Measurements from ENCODE around the gene TRIM33. TPM values are rescaled to one million over a fixed set of nuclear protein-coding genes. Genes with fewer than 3 reads are reported as not detected.
"Not testable (repeated sequence)": the region's sequence is repeated elsewhere in the genome, so short reads cannot be mapped to it uniquely, and the experiment has no call there.

Gene TRIM33
- total RNA-seq, 1 experiment from 2014 or later: 53.8 TPM

GRCh38 chr1:114369930-114370329 lies 141.1 kb downstream of the TRIM33 start:
- Mint-ChIP-seq H3K4me3 (no peak overlapping the region), H3K27ac (0 out of 7 replicates have a peak overlapping the region, but pooled peaks of 1 of the 3 experiments have one; percentile 40), H3K4me1 (peaks cover 13 to 20% of the 10 kb centered on the region in 2 experiments), H3K9me3 (peaks cover 12 to 23% of the 10 kb centered on the region in 2 experiments), H3K27me3 (ENCODE audit: low read depth) (peaks cover 2% of the 10 kb centered on the region; the same call in 1 of the 2 replicates), H3K36me3 (ENCODE audit: insufficient read depth in 1 of 3, low read depth in 3 of 3) (peaks cover 5 to 16% (median 11%) of the 10 kb centered on the region in 3 experiments; a peak in 6 of 7 replicates)
- Histone ChIP-seq H3K27me3 (ENCODE audit: insufficient read depth, low read length) (no peaks in the 10 kb centered on the region), H3K79me2 (ENCODE audit: insufficient read depth, low read length) (no peaks in the 10 kb centered on the region), H3K4me2 (ENCODE audit: insufficient read depth, insufficient read length, low read length) (no peak overlapping the region), H3K79me1 (ENCODE audit: insufficient read depth, low read depth, low read length, poor library complexity, severe bottlenecking) (no peaks in the 10 kb centered on the region), H3K14ac (ENCODE audit: insufficient read depth, low read length) (no peak overlapping the region), H2BK120ac (ENCODE audit: low read depth, low read length, poor library complexity, severe bottlenecking) (no peak overlapping the region), H2BK20ac (ENCODE audit: low read depth, low read length, poor library complexity, severe bottlenecking) (no peak overlapping the region), H3T11ph (ENCODE audit: low read length) (no peak overlapping the region), H2BK5ac (ENCODE audit: insufficient read length, low read length) (no peak overlapping the region), H3K9ac (ENCODE audit: extremely low read depth, insufficient read length, low read length) (no peak overlapping the region), H3K4ac (ENCODE audit: low read depth, low read length) (no peak overlapping the region), H3K27ac (ENCODE audit: insufficient read length, low read depth, low read length) (no peak overlapping the region), H3K4me1 (ENCODE audit: insufficient read depth, low read length) (no peaks in the 10 kb centered on the region), H4K20me1 (ENCODE audit: control insufficient read depth, insufficient read depth, insufficient read length) (no peaks in the 10 kb centered on the region), H3K23me2 (ENCODE audit: insufficient read length, low read depth, low read length, poor library complexity, severe bottlenecking) (no peaks in the 10 kb centered on the region), H3K18ac (ENCODE audit: insufficient read length, low read depth, low read length) (no peak overlapping the region), H4K91ac (ENCODE audit: insufficient read length, low read depth, low read length) (no peak overlapping the region), H3K9me3 (ENCODE audit: control insufficient read depth, low read depth, low read length) (no peaks in the 10 kb centered on the region), H4K8ac (replicated peaks; ENCODE audit: insufficient read length, low read depth, low read length) (no peak overlapping the region), H2AK5ac (ENCODE audit: insufficient read length, low read length) (no peak overlapping the region), H2AFZ (ENCODE audit: low read length) (no peak overlapping the region), H2BK12ac (ENCODE audit: insufficient read length, low read depth, low read length) (no peak overlapping the region), H4K5ac (ENCODE audit: insufficient read length, low read depth, low read length) (no peak overlapping the region), H2BK15ac (ENCODE audit: low read depth, low read length) (no peak overlapping the region), H3K56ac (ENCODE audit: insufficient read length, low read depth, low read length) (no peak overlapping the region), H3K23ac (ENCODE audit: insufficient read length, low read depth, low read length) (no peak overlapping the region)
- WGBS (ENCODE audit: extremely low coverage, insufficient read length, low lambda C conversion rate): no CpG with 5 or more reads among the region's 1 CpG
- DNase-seq: no peak
- TF ChIP-seq CTCF (conservative IDR thresholded peaks at IDR 0.05): no peak

GRCh38 chr1:114369266-114369919 lies 141.6 kb downstream of the TRIM33 start:
- H3K18ac ChIP-seq (ENCODE audit: insufficient read length, low read depth, low read length); H3K79me1 ChIP-seq (ENCODE audit: insufficient read depth, low read depth, low read length, poor library complexity, severe bottlenecking): not testable (repeated sequence)

More at GRCh38 chr1:114369266-114369919, 141.6 kb downstream of the TRIM33 start:
- not testable (repeated sequence) for H2AK5ac ChIP-seq (ENCODE audit: insufficient read length, low read length); H3K27ac ChIP-seq (ENCODE audit: insufficient read length, low read depth, low read length); H4K20me1 ChIP-seq (ENCODE audit: control insufficient read depth, insufficient read depth, insufficient read length); H3K4me3 Mint-ChIP-seq; H2BK120ac ChIP-seq (ENCODE audit: low read depth, low read length, poor library complexity, severe bottlenecking); H4K8ac ChIP-seq (replicated peaks; ENCODE audit: insufficient read length, low read depth, low read length); H3K23ac ChIP-seq (ENCODE audit: insufficient read length, low read depth, low read length); H3K23me2 ChIP-seq (ENCODE audit: insufficient read length, low read depth, low read length, poor library complexity, severe bottlenecking); H2BK5ac ChIP-seq (ENCODE audit: insufficient read length, low read length); H2BK15ac ChIP-seq (ENCODE audit: low read depth, low read length); H2AFZ ChIP-seq (ENCODE audit: low read length); H3K9me3 ChIP-seq (ENCODE audit: control insufficient read depth, low read depth, low read length); H3K79me2 ChIP-seq (ENCODE audit: insufficient read depth, low read length); H3K4me2 ChIP-seq (ENCODE audit: insufficient read depth, insufficient read length, low read length); H3K4ac ChIP-seq (ENCODE audit: low read depth, low read length); DNase-seq; H3K14ac ChIP-seq (ENCODE audit: insufficient read depth, low read length); H3K9ac ChIP-seq (ENCODE audit: extremely low read depth, insufficient read length, low read length); H4K5ac ChIP-seq (ENCODE audit: insufficient read length, low read depth, low read length); H3K56ac ChIP-seq (ENCODE audit: insufficient read length, low read depth, low read length); H3K27me3 Mint-ChIP-seq (ENCODE audit: low read depth); H3T11ph ChIP-seq (ENCODE audit: low read length); H3K27me3 ChIP-seq (ENCODE audit: insufficient read depth, low read length); H2BK20ac ChIP-seq (ENCODE audit: low read depth, low read length, poor library complexity, severe bottlenecking); H4K91ac ChIP-seq (ENCODE audit: insufficient read length, low read depth, low read length); H3K4me1 ChIP-seq (ENCODE audit: insufficient read depth, low read length); H2BK12ac ChIP-seq (ENCODE audit: insufficient read length, low read depth, low read length)
- Mint-ChIP-seq H3K27ac (0 out of 7 replicates have a peak overlapping the region, but pooled peaks of 1 of the 3 experiments have one; percentile 40), H3K4me1 (peaks cover 13 to 20% of the 10 kb centered on the region in 2 experiments), H3K9me3 (peaks cover 15 to 26% of the 10 kb centered on the region in 2 experiments), H3K36me3 (ENCODE audit: insufficient read depth in 1 of 3, low read depth in 3 of 3) (peaks cover 5 to 20% (median 11%) of the 10 kb centered on the region in 3 experiments; a peak in 6 of 7 replicates)
- no CpG with 5 or more reads among the region's 5 CpGs for WGBS (ENCODE audit: extremely low coverage, insufficient read length, low lambda C conversion rate)

Measured in H9 (cell line).